GM18867 (cell line): Measurements from ENCODE around the gene FAM171A2.

Experiments
- ATAC-seq: cut with Tn5 transposase; IDR thresholded peaks from one replicate; pipeline ENCODE4 v1.9.1; 2021; ENCODE audit warnings: mild to moderate bottlenecking, moderate library complexity; ENCODE audit not compliant: unreplicated experiment

Gene FAM171A2

GRCh38 chr17:44309472-44309871 lies 54.2 kb downstream of the FAM171A2 start:
- no peak for ATAC-seq

- ATAC-seq = no peak
Measured at GRCh38 chr17:44308865-44309264, 54.8 kb downstream of the FAM171A2 start.

GRCh38 chr17:44308320-44308818 lies 55.3 kb downstream of the FAM171A2 start, which contains the start of gene RUNDC3A:
Gene RUNDC3A (plus strand): TSS chr17:44308601. CDS start chr17:44308833, 232 bp downstream.
- no peak for ATAC-seq

GRCh38 chr17:44307387-44308186 lies 56.1 kb downstream of the FAM171A2 start:
- ATAC-seq = no peak

- ATAC-seq = no peak
Measured at GRCh38 chr17:44304651-44305050, 59.0 kb downstream of the FAM171A2 start.
